Testis (tissue), 3 donors: ENCODE data around the gene PRM3. TPM values are rescaled to one million over a fixed set of nuclear protein-coding genes. Genes with fewer than 3 reads are reported as not detected.

Source experiments
- DNase-seq: peaks from one replicate; pipeline ENCODE4 v3.0.0-alpha.2; 2019
- H3K27ac ChIP-seq, 2 donors: fragments of 200-600 bp; sonication (generic); one replicate each; pipeline ENCODE4 v1.5.1; 2019
- H3K27me3 ChIP-seq: fragments of 200-600 bp; sonication (generic); one replicate; pipeline ENCODE4 v1.5.1; 2019
- H3K36me3 ChIP-seq: fragments of 200-600 bp; sonication (generic); one replicate; pipeline ENCODE4 v1.5.1; 2017; ENCODE audit warnings: low read depth; ENCODE audit errors: missing control alignments
- H3K4me1 ChIP-seq: fragments of 200-600 bp; sonication (generic); one replicate; pipeline ENCODE4 v1.5.1; 2019
- H3K4me3 ChIP-seq, 2 donors: fragments of 200-600 bp; sonication (generic); one replicate each; pipeline ENCODE4 v1.5.1; 2017 to 2019
- H3K9me3 ChIP-seq: fragments of 200-600 bp; sonication (generic); one replicate; pipeline ENCODE4 v1.5.1; 2017
- CTCF ChIP-seq, 3 experiments: fragments of 450-650 bp in 2 of 3; fragments of 200-600 bp in 1 of 3; sonication (generic) in 1 of 3; IDR thresholded peaks; one replicate each; pipeline ENCODE4 v1.5.1; 2016 to 2019; ENCODE audit warnings: antibody characterized with exemption in 3 of 3, mild to moderate bottlenecking in 2 of 3, moderate library complexity in 1 of 3
- POLR2A ChIP-seq: fragments of 450-650 bp; IDR thresholded peaks from one replicate; pipeline ENCODE4 v1.6.1; 2017; ENCODE audit warnings: antibody characterized with exemption, mild to moderate bottlenecking, moderate library complexity
- WGBS, 2 donors: methylation state at CpG; one replicate each; pipeline ENCODE4 v1.1.5; 2018; 5-methylcytosine and 5-hydroxymethylcytosine counted together
- intact Hi-C: fragments of 100-400 bp; cut with DNase I; formaldehyde crosslinking; loops from one replicate; pipeline ENCODE4 v1.15.1; 2023; ENCODE audit warnings: low total_unique reads
- microRNA-seq, 2 donors: library from miRNA; unstranded; fragments of <30 nt; microRNA quantifications; one replicate each; pipeline ENCODE4, GENCODE V29; 2016; ENCODE audit warnings: borderline number of aligned reads in 2 of 2, borderline replicate concordance in 1 of 2
- polyA plus RNA-seq: library from polyadenylated mRNA; stranded (reverse); fragments of 350-450 nt; fragmentation: Illumina TruSeq; extraction: RNeasy Lipid Tissue Mini Kit (QIAGEN cat#74804); gene quantifications from one replicate; pipeline ENCODE4 v1.2.3, GENCODE V29; 2014; ENCODE audit warnings: low read depth, low replicate concordance; ENCODE audit not compliant: insufficient read depth
- small RNA-seq, 2 donors: library from RNA; depleted of rRNA; stranded (forward); fragments of <200 nt; gene quantifications; one replicate each; pipeline ENCODE3, GENCODE V24; 2016
- total RNA-seq, 2 donors: library from RNA; depleted of rRNA; stranded (reverse); fragments of >200 nt; gene quantifications; one replicate each; pipeline ENCODE4 v1.2.3, GENCODE V29; 2016

The PRM3 gene
- total and polyA plus RNA-seq, 3 donors from 2014 or later: 51.1 to 383 (median 109) TPM

GRCh38 chr16:11224894-11225676, 48.3 kb downstream of the PRM3 start:
- Histone ChIP-seq H3K27ac (no peak overlapping the region), H3K36me3 (no peaks in the 10 kb centered on the region), H3K4me3 (no peak overlapping the region), H3K9me3 (no peaks in the 10 kb centered on the region), H3K4me1 (peaks cover 5% of the 10 kb centered on the region), H3K27me3 (no peaks in the 10 kb centered on the region)
- no peak for DNase-seq
- 68 to 70% methylated on average over 13 to 21 of the region's 21 CpGs for WGBS, 2 donors
- intact Hi-C loops: no loop called here
- TF ChIP-seq CTCF (IDR thresholded peaks at IDR 0.05): no peak
- TF ChIP-seq POLR2A: no peak

- Histone ChIP-seq H3K4me1 (peaks cover 5% of the 10 kb centered on the region), H3K9me3 (no peaks in the 10 kb centered on the region), H3K36me3 (no peaks in the 10 kb centered on the region), H3K4me3 (no peak overlapping the region), H3K27me3 (no peaks in the 10 kb centered on the region), H3K27ac (no peak overlapping the region)
- TF ChIP-seq CTCF (IDR thresholded peaks at IDR 0.05) (no peak), POLR2A (no peak)
- intact Hi-C loops: no loop called here
- DNase-seq: peak; percentile 81
- 42 to 46% methylated on average over 17 to 24 of the region's 24 CpGs for WGBS, 2 donors
Observed at GRCh38 chr16:11224096-11224893, 49.1 kb downstream of the PRM3 start.

Small RNA genes lying within 50 kb of the gene (microRNA-seq; reads per million reads assigned to microRNA genes)
- 0 reads per million in 2 donors for gene MIR548H2

Small RNA genes lying within 50 kb of the gene (small RNA-seq; reads per million reads assigned to genes)
- 0 to 0.19 reads per million in 2 donors for gene MIR548H2
- gene RF00019: 0 reads per million in 2 donors
- 0 reads per million in 2 donors for gene RF00554

Other genes starting within 250 kb of the PRM3 start
- gene SOCS1, start 17.4 kb downstream of the PRM3 start, total RNA-seq: 10 to 100 TPM; 10.7 to 16.8 TPM
- 3.6 TPM for gene SOCS1, start 17.4 kb downstream of the PRM3 start, polyA plus RNA-seq
- 10 to 100 TPM; 10.2 to 29.8 TPM for gene TNP2, start 4.3 kb downstream of the PRM3 start, total RNA-seq
- gene TNP2, start 4.3 kb downstream of the PRM3 start, polyA plus RNA-seq: 38.4 TPM
- gene PRM2, start 2.9 kb upstream of the PRM3 start, total RNA-seq: over 10,000 TPM in 1 of 2 donors, 1,000 to 10,000 TPM in 1; 3,179 to 16,461 TPM
- gene PRM2, start 2.9 kb upstream of the PRM3 start, polyA plus RNA-seq: 12,441 TPM
- over 10,000 TPM in 1 of 2 donors, 1,000 to 10,000 TPM in 1; 7,819 to 32,936 TPM for gene PRM1, start 7.7 kb upstream of the PRM3 start, total RNA-seq
- gene PRM1, start 7.7 kb upstream of the PRM3 start, polyA plus RNA-seq: 15,171 TPM
- 10 to 100 TPM; 26.7 to 30.6 TPM for gene RMI2, start 71.8 kb upstream of the PRM3 start, total RNA-seq
- 21.5 TPM for gene RMI2, start 71.8 kb upstream of the PRM3 start, polyA plus RNA-seq